HEK293 (cell line): ENCODE data around the gene SFXN3.

ENCODE experiments used
- AEBP2 ChIP-seq: fragments of 450-650 bp; formaldehyde crosslinking; IDR thresholded peaks from 2 replicates; pipeline ENCODE4 v1.5.1; 2016; ENCODE audit warnings: missing biosample characterization, missing genetic modification characterization, borderline replicate concordance
- FEZF1 ChIP-seq: fragments of 450-650 bp; formaldehyde crosslinking; IDR thresholded peaks from 2 replicates; pipeline ENCODE4 v1.5.1; 2016; ENCODE audit warnings: missing biosample characterization, missing genetic modification characterization
- GFI1B ChIP-seq: fragments of 450-650 bp; formaldehyde crosslinking; IDR thresholded peaks from 2 replicates; pipeline ENCODE4 v1.5.1; 2016; ENCODE audit warnings: missing biosample characterization, missing genetic modification characterization
- SP7 ChIP-seq: fragments of 450-650 bp; formaldehyde crosslinking; IDR thresholded peaks from 2 replicates; pipeline ENCODE4 v1.5.1; 2016; ENCODE audit warnings: missing biosample characterization, missing genetic modification characterization
- ZFP41 ChIP-seq: fragments of 450-650 bp; formaldehyde crosslinking; IDR thresholded peaks from 2 replicates; pipeline ENCODE4 v1.5.1; 2016; ENCODE audit warnings: missing biosample characterization, missing genetic modification characterization, borderline replicate concordance
- ZFP69B ChIP-seq: fragments of 450-650 bp; formaldehyde crosslinking; IDR thresholded peaks from 2 replicates; pipeline ENCODE4 v1.5.1; 2016; ENCODE audit warnings: missing biosample characterization, missing genetic modification characterization
- ZNF292 ChIP-seq: fragments of 450-650 bp; formaldehyde crosslinking; IDR thresholded peaks from 2 replicates; pipeline ENCODE4 v1.5.1; 2016; ENCODE audit warnings: low read depth, missing biosample characterization, missing genetic modification characterization, borderline replicate concordance
- ZNF394 ChIP-seq: fragments of 450-650 bp; formaldehyde crosslinking; IDR thresholded peaks from 2 replicates; pipeline ENCODE4 v1.5.1; 2016; ENCODE audit warnings: missing biosample characterization, missing genetic modification characterization, mild to moderate bottlenecking, moderate library complexity, borderline replicate concordance
- ZNF433 ChIP-seq: fragments of 450-650 bp; formaldehyde crosslinking; IDR thresholded peaks from 2 replicates; pipeline ENCODE4 v1.5.1; 2016; ENCODE audit warnings: missing biosample characterization, missing genetic modification characterization, low read depth
- ZNF518A ChIP-seq: fragments of 450-650 bp; formaldehyde crosslinking; conservative IDR thresholded peaks from 2 replicates; pipeline ENCODE4 v1.5.1; 2016; ENCODE audit warnings: low read depth, missing biosample characterization, missing genetic modification characterization
- ZNF621 ChIP-seq: fragments of 450-650 bp; formaldehyde crosslinking; IDR thresholded peaks from 2 replicates; pipeline ENCODE4 v1.5.1; 2017; ENCODE audit warnings: missing biosample characterization, missing genetic modification characterization
- ZNF677 ChIP-seq: fragments of 450-650 bp; IDR thresholded peaks from 2 replicates; pipeline ENCODE4 v1.5.0; 2018; ENCODE audit warnings: missing biosample characterization, mild to moderate bottlenecking, missing genetic modification characterization, moderate library complexity
- ZNF768 ChIP-seq: fragments of 450-650 bp; formaldehyde crosslinking; IDR thresholded peaks from 2 replicates; pipeline ENCODE4 v1.5.1; 2018; ENCODE audit warnings: missing biosample characterization, mild to moderate bottlenecking, missing genetic modification characterization
- ZSCAN18 ChIP-seq: fragments of 450-650 bp; formaldehyde crosslinking; IDR thresholded peaks from 2 replicates; pipeline ENCODE4 v1.5.1; 2016; ENCODE audit warnings: missing biosample characterization, missing genetic modification characterization
- TF ChIP-seq, protein P1 (sequence below): fragments of 450-650 bp; formaldehyde crosslinking; IDR thresholded peaks from 2 replicates; pipeline ENCODE4 v1.5.1; 2016; ENCODE audit warnings: missing biosample characterization, missing genetic modification characterization
- TF ChIP-seq, protein P2 (sequence below): fragments of 450-650 bp; formaldehyde crosslinking; IDR thresholded peaks from 2 replicates; pipeline ENCODE4 v1.5.1; 2017; ENCODE audit warnings: missing biosample characterization, missing genetic modification characterization

Gene SFXN3

DNA sequence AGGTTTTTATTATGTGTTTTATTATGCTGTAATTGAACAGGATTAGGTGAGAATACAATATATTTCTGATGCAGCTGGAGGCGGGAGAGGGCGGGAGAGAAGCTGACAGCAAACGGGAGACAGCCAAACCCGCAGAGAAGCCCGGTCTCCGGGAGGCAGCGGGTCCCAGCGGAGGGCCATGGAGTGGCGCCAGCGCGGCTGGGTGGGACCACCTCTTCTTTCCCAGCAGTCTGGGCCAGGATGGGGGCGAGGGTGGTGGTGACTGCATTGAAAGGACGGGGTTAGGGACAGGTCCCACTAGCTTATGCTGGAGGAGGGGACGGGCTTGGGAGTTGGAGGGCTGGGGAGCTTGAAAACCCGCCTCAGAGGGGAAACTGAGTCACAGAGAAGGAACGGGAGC, 16.2 kb downstream of the SFXN3 start (continued):
- TF ChIP-seq ZFP41 (tag by site-specific recombination) (no peak), ZFP69B (tag by site-specific recombination) (peak; percentile 62; the same call in 1 of the 2 replicates), ZNF292 (tag by site-specific recombination) (no peak), ZNF518A (tag by site-specific recombination) (no peak), ZNF768 (tag by site-specific recombination) (no peak), FEZF1 (no peak), SP7 (tag by site-specific recombination) (no peak), ZSCAN18 (no peak), GFI1B (tag by site-specific recombination) (no peak), ZNF621 (tag by site-specific recombination) (no peak), ZNF394 (peak; percentile 53), ZNF433 (no peak), AEBP2 (tag by site-specific recombination) (no peak), ZNF677 (tag by site-specific recombination) (no peak)
- TF ChIP-seq, protein P1, sequence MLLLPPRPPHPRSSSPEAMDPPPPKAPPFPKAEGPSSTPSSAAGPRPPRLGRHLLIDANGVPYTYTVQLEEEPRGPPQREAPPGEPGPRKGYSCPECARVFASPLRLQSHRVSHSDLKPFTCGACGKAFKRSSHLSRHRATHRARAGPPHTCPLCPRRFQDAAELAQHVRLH (tag by site-specific recombination) = no peak
- TF ChIP-seq, protein P2, sequence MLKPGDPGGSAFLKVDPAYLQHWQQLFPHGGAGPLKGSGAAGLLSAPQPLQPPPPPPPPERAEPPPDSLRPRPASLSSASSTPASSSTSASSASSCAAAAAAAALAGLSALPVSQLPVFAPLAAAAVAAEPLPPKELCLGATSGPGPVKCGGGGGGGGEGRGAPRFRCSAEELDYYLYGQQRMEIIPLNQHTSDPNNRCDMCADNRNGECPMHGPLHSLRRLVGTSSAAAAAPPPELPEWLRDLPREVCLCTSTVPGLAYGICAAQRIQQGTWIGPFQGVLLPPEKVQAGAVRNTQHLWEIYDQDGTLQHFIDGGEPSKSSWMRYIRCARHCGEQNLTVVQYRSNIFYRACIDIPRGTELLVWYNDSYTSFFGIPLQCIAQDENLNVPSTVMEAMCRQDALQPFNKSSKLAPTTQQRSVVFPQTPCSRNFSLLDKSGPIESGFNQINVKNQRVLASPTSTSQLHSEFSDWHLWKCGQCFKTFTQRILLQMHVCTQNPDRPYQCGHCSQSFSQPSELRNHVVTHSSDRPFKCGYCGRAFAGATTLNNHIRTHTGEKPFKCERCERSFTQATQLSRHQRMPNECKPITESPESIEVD (tag by site-specific recombination) = no peak
- TF ChIP-seq, all 188 proteins: peak for 4
